AG09319 (cell line): ENCODE measurements around the gene APLF.

ENCODE experiments used
- DNase-seq: peaks from one replicate; pipeline ENCODE4 v3.0.0-alpha.2; 2010; ENCODE audit warnings: low read depth; ENCODE audit errors: extremely low read depth
- TF ChIP-seq, protein P1 (sequence below): IDR thresholded peaks from 2 replicates; pipeline ENCODE4 v1.5.1; 2011; ENCODE audit warnings: low read depth, mild to moderate bottlenecking, inconsistent platforms, low read length, moderate library complexity

APLF gene

DNA sequence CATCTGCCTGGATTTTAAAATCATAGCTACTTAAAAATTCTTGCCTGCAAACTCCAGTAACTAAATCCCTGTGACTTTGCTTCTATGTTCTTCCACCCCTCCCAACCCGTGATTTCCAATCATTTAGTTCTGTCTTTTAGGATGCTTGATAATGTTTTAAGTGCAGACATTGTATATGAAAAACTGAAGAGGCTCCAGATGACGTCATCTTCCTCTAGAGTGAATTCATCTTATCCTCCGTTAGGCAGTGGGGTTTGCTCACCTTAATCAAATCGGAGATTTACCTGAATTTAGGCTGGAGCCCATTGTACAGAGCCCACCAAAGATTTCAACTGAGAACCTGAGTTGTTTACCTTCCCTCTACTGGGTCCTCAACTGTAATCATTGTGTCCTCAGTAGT, 11.2 kb upstream of the APLF start:
- TF ChIP-seq, protein P1, sequence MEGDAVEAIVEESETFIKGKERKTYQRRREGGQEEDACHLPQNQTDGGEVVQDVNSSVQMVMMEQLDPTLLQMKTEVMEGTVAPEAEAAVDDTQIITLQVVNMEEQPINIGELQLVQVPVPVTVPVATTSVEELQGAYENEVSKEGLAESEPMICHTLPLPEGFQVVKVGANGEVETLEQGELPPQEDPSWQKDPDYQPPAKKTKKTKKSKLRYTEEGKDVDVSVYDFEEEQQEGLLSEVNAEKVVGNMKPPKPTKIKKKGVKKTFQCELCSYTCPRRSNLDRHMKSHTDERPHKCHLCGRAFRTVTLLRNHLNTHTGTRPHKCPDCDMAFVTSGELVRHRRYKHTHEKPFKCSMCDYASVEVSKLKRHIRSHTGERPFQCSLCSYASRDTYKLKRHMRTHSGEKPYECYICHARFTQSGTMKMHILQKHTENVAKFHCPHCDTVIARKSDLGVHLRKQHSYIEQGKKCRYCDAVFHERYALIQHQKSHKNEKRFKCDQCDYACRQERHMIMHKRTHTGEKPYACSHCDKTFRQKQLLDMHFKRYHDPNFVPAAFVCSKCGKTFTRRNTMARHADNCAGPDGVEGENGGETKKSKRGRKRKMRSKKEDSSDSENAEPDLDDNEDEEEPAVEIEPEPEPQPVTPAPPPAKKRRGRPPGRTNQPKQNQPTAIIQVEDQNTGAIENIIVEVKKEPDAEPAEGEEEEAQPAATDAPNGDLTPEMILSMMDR = no peak
- no peak for DNase-seq

DNA sequence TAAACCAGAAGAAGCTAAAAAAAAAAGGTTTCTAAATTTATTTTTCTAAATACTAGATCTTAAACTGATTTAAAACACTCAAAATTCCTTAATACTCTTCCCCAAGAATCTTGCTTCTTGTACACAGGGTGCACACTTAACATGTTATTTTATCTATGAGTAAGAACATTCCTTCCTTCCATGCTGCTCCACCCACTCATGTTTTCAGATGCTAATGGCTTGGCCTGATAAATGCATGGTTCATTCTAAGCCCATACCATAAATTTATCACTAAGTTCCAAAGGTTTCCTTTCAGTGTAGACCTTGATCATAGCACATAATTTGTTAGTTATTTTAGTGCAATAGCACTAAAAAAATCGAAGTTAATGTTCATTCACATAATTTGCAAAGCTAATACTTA, 8.4 kb upstream of the APLF start:
- TF ChIP-seq, protein P1 = no peak
- DNase-seq = no peak

DNA sequence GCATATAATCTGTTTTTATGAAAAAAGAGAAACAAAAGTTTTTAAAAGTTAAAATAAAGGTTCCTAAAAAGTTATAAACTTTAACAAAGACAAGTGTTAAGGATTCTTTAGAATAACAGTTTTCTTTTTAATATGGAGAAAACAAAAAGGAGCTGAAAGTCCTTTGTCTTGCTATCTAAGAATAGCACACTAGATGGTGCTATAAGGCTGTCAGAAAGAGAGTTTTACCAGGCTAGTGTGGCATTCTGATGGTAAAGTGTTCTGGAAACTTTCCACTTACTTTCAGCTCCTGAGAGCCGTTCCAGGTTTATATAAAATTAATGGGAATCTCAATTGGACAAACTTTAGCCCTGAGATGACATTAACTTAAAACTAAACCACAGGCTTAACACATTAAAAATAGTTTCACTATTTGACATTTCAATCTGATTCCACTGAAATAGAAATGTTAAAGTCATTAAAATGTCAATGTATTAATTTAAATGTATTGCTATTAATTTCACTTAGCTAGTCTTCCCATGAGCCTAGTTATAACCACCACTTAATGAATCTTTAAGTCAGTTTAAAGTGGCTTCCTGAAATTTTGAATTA, 4.0 kb upstream of the APLF start:
- DNase-seq = no peak
- TF ChIP-seq, protein P1 = peak; percentile 77

DNA sequence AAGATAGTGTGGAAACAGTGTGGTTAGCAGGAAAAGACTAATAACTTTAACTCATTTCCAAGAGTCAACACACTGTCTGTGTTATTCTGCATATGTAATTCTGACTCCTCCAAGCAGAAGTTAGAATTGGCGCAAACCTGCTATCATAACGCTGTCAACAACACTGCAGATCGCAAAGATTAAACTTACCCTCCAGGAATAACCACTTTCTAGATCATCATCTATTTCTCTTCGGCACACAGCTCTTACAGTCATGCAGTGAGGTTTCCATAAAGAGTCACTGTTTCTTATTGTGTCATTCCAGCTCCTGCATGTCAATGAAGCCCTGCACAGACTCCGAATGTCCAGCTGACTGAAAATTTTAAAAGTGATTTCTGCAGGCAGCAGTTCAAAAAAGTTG, 2.7 kb upstream of the APLF start:
- TF ChIP-seq, protein P1 = no peak
- no peak for DNase-seq

DNA sequence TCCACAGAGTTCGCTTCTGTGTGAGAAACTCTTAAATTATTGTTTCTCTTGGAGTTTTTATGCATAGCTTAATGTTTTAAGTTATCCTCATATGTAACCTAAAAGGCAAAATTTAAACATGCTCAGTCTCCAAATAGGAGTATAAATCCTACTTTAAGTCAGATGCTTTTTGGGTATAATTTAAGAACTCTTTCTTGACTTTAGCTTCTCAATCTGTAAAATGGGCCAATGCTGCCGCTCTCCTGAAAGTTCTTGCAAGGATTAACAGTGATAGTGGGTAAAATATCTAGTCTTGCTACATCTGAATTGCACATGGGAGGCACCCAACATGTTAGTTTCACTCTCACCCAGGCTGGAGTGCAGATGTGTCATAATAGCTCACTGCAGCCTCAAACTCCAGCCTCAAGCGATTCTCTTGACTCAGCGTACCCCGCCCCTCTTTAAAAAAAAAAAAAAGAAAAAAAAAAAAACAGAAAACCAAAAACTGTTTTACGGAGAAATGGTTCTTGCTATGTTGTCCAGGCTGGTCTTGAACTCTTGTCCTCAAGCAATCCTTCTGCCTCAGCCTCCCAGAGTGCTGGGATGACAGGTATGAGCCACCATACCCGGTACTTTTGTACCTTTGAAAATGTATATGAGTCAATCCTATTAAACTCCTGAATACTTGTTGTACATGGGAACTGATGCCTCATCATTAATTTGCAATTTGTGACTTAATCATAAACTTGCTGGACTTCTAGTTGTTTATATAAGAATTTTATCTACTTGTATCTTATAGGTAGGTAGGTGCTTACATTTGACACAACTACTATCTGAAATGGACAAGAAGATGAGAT, 2.1 kb upstream of the APLF start:
- TF ChIP-seq, protein P1 = no peak
- DNase-seq = no peak

DNA sequence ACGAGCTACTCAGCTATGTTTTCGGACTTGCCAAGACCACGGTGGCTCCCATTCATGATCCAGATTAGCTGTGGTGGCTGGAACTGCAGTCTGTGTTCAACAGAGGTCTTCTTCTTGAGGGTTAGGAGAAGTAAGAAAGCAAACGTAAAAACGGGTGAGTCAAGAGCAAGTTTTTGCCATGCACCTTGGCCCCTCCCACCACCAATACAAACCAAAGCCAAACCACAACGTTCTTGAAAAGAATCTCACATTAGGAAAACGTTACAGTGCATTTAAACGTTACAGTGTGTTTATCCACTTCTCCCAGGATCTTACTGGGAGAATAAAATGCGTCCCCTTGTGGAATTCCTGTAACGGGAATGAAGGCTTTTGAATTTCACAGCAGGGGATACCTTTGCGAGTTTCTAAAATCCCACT, 1.0 kb upstream of the APLF start:
- no peak for DNase-seq
- TF ChIP-seq, protein P1 = peak; percentile 19

DNA sequence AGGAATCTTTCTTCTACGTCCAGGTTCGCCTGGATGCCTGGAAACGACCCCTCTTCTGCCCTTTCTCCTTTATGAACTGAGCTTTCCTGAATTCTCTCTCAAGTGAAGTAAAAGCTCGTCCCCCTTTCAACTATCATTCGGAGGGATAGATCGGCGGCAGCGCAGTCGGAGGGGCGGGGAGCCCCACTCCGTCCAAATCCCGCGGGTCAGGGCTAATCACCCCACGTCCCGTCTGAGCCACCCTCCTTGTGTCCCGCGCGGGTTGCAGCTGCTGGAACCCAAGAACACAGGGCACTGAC, 658 bp upstream of the APLF start:
- DNase-seq = no peak

More for the DNA sequence above, 658 bp upstream of the APLF start:
- TF ChIP-seq, protein P1 = no peak
